Liver (tissue), 9 donors: ENCODE results near the gene TBC1D14. TPM values are rescaled to one million over a fixed set of nuclear protein-coding genes. Genes with fewer than 3 reads are reported as not detected.

ENCODE experiments used
- DNase-seq: peaks from one replicate; pipeline ENCODE4 v3.0.0-alpha.2; 2017; ENCODE audit warnings: low spot score
- H3K27ac ChIP-seq, 2 donors: one replicate each; pipeline ENCODE4 v1.7.0; 2013; ENCODE audit warnings: inconsistent platforms in 2 of 2, low read length in 2 of 2, control low read depth in 1 of 2, low read depth in 1 of 2, mild to moderate bottlenecking in 1 of 2
- H3K27me3 ChIP-seq, 4 donors: one replicate each; pipeline versions ENCODE4 v1.6.1 to v1.7.0; 2013; ENCODE audit warnings: low read length in 3 of 4, inconsistent platforms in 1 of 4, mild to moderate bottlenecking in 1 of 4, moderate library complexity in 1 of 4; ENCODE audit not compliant: control insufficient read depth in 4 of 4, insufficient read depth in 4 of 4
- H3K36me3 ChIP-seq, 4 donors: one replicate each; pipeline versions ENCODE4 v1.6.1 to v1.7.0; 2013; ENCODE audit warnings: low read length in 3 of 4, mild to moderate bottlenecking in 3 of 4, low read depth in 1 of 4, moderate library complexity in 1 of 4; ENCODE audit not compliant: control insufficient read depth in 4 of 4, insufficient read depth in 3 of 4
- H3K4me1 ChIP-seq, 4 donors: one replicate each; pipeline versions ENCODE4 v1.6.1 to v1.7.0; 2013; ENCODE audit warnings: low read length in 3 of 4, mild to moderate bottlenecking in 3 of 4, moderate library complexity in 1 of 4; ENCODE audit not compliant: control insufficient read depth in 4 of 4, insufficient read depth in 4 of 4
- H3K4me3 ChIP-seq, 3 donors: one replicate each; pipeline versions ENCODE4 v1.6.1 to v1.7.0; 2013; ENCODE audit warnings: low read length in 3 of 3, control low read depth in 1 of 3, low read depth in 1 of 3, mild to moderate bottlenecking in 1 of 3
- H3K9ac ChIP-seq, 2 donors: one replicate each; pipeline ENCODE4 v1.7.0; 2013; ENCODE audit warnings: low read length in 2 of 2, mild to moderate bottlenecking in 2 of 2, moderate library complexity in 2 of 2, control low read depth in 1 of 2, low read depth in 1 of 2
- H3K9me3 ChIP-seq, 4 donors: one replicate each; pipeline versions ENCODE4 v1.6.1 to v1.7.0; 2013; ENCODE audit warnings: low read length in 3 of 4; ENCODE audit not compliant: control insufficient read depth in 4 of 4
- ATF3 ChIP-seq: IDR thresholded peaks from 2 replicates; pipeline ENCODE4 v1.6.1; 2016; ENCODE audit warnings: antibody characterized with exemption
- CTCF ChIP-seq: fragments of 150-350 bp; IDR thresholded peaks from 2 replicates; pipeline ENCODE4 v1.5.1; 2017; ENCODE audit warnings: improper control_type of control experiment, low read depth, low read length; ENCODE audit not compliant: missing input control
- FOXA1 ChIP-seq: IDR thresholded peaks from 2 replicates; pipeline ENCODE4 v1.6.1; 2016; ENCODE audit warnings: antibody characterized with exemption
- FOXA2 ChIP-seq: IDR thresholded peaks from 2 replicates; pipeline ENCODE4 v1.6.1; 2016; ENCODE audit warnings: antibody characterized with exemption
- HNF4A ChIP-seq, 2 donors: conservative IDR thresholded peaks; 2 replicates each; pipeline ENCODE4 v1.6.1; 2016; ENCODE audit warnings: antibody characterized with exemption in 2 of 2, mild to moderate bottlenecking in 2 of 2
- HNF4G ChIP-seq: IDR thresholded peaks from 2 replicates; pipeline ENCODE4 v1.6.1; 2016; ENCODE audit warnings: antibody characterized with exemption
- JUND ChIP-seq, 2 donors: IDR thresholded peaks; 2 replicates each; pipeline ENCODE4 v1.6.1; 2016; ENCODE audit warnings: antibody characterized with exemption in 2 of 2
- MAX ChIP-seq: IDR thresholded peaks from 2 replicates; pipeline ENCODE4 v1.6.1; 2016; ENCODE audit warnings: antibody characterized with exemption
- NR2F2 ChIP-seq: IDR thresholded peaks from 2 replicates; pipeline ENCODE4 v1.6.1; 2016; ENCODE audit warnings: antibody characterized with exemption
- RAD21 ChIP-seq, 2 donors: IDR thresholded peaks; 2 replicates each; pipeline ENCODE4 v1.6.1; 2016; ENCODE audit warnings: antibody characterized with exemption in 2 of 2, mild to moderate bottlenecking in 2 of 2
- REST ChIP-seq: IDR thresholded peaks from 2 replicates; pipeline ENCODE4 v1.6.1; 2016; ENCODE audit warnings: antibody characterized with exemption, mild to moderate bottlenecking
- RXRA ChIP-seq, 2 donors: IDR thresholded peaks; 2 replicates each; pipeline ENCODE4 v1.6.1; 2017 to 2018; ENCODE audit warnings: antibody characterized with exemption in 2 of 2, mild to moderate bottlenecking in 1 of 2
- SP1 ChIP-seq: IDR thresholded peaks from 2 replicates; pipeline ENCODE4 v1.6.1; 2018; ENCODE audit warnings: antibody characterized with exemption, mild to moderate bottlenecking
- TAF1 ChIP-seq: conservative IDR thresholded peaks from 2 replicates; pipeline ENCODE4 v1.6.1; 2016; ENCODE audit warnings: antibody characterized with exemption, mild to moderate bottlenecking
- YY1 ChIP-seq: IDR thresholded peaks from 2 replicates; pipeline ENCODE4 v1.6.1; 2016; ENCODE audit warnings: antibody characterized with exemption, mild to moderate bottlenecking
- WGBS: extraction: QIAGEN DNeasy Blood & Tissue Kit; methylation state at CpG from one replicate; pipeline ENCODE4 v1.1.7; 2013; 5-methylcytosine and 5-hydroxymethylcytosine counted together
- polyA plus RNA-seq, 2 donors: library from polyadenylated mRNA; stranded (reverse) in 1 of 2; unstranded in 1 of 2; fragments of 200-250 nt in 1 of 2; fragments of >200 nt in 1 of 2; fragmentation: Nextera tagmentation in 1 of 2; extraction: Ambion mirVana in 1 of 2; gene quantifications; one replicate each; pipeline versions ENCODE4 v1.2.1 to v1.2.3, GENCODE V29; 2013 to 2015
- total RNA-seq, 2 donors: library from RNA; depleted of rRNA; stranded (reverse); fragments of >200 nt; gene quantifications; one replicate each; pipeline ENCODE4 v1.2.3, GENCODE V29; 2014
- donor health status: healthy.
- donor health status: healthy.
- donor health status: healthy.
- donor health status: healthy.
- donor health status: healthy.

Gene TBC1D14
- total and polyA plus RNA-seq, 4 donors: 10.0 to 45.2 (median 22.7) TPM

- peaks cover 15 to 62% (median 45%) of the 10 kb centered on the region in 4 donors for H3K4me1 ChIP-seq
- H3K9me3 ChIP-seq: no peaks in the 10 kb centered on the region
- 95% methylated on average over 3 of the region's 3 CpGs for WGBS
- H3K27me3 ChIP-seq: no peaks in the 10 kb centered on the region
- no peak for TF ChIP-seq FOXA2
- TF ChIP-seq SP1: no peak
- TF ChIP-seq CTCF: no peak
- no peak for TF ChIP-seq MAX
- no peak for TF ChIP-seq HNF4G
- no peak for TF ChIP-seq YY1
- no peak for TF ChIP-seq NR2F2
- no peak for TF ChIP-seq RXRA (IDR thresholded peaks at IDR 0.05)
- no peak for TF ChIP-seq HNF4A (conservative IDR thresholded peaks at IDR 0.05)
- TF ChIP-seq FOXA1: no peak
- TF ChIP-seq JUND (IDR thresholded peaks at IDR 0.05): no peak
- no peak for TF ChIP-seq TAF1
- TF ChIP-seq REST: no peak
- no peak for TF ChIP-seq ATF3
- no peak overlapping the region for H3K27ac ChIP-seq
- H3K36me3 ChIP-seq: no peaks in the 10 kb centered on the region
- no peak overlapping the region for H3K4me3 ChIP-seq
- H3K9ac ChIP-seq: no peak overlapping the region
- no peak for DNase-seq
Observed at GRCh38 chr4:6932918-6933317, 23.3 kb downstream of the TBC1D14 start.

GRCh38 chr4:6933691-6934430 lies 24.2 kb downstream of the TBC1D14 start:
- DNase-seq: no peak
- H3K27ac ChIP-seq: peak overlapping the region; percentile 48 to 53
- TF ChIP-seq RAD21 (IDR thresholded peaks at IDR 0.05) (no peak), MAX (no peak), ATF3 (no peak), JUND (IDR thresholded peaks at IDR 0.05) (no peak), HNF4G (no peak), FOXA2 (no peak), YY1 (no peak), NR2F2 (no peak)
- no peak overlapping the region for H3K9ac ChIP-seq
- H3K36me3 ChIP-seq: no peaks in the 10 kb centered on the region
- WGBS: 86% methylated on average over 9 of the region's 9 CpGs
- no peak overlapping the region for H3K4me3 ChIP-seq
- peaks cover 12 to 63% (median 41%) of the 10 kb centered on the region in 4 donors for H3K4me1 ChIP-seq
- no peaks in the 10 kb centered on the region for H3K27me3 ChIP-seq
- H3K9me3 ChIP-seq: no peaks in the 10 kb centered on the region
